GM19372 (cell line): ENCODE measurements around the gene CTNNA3.

Experiments used
- ATAC-seq: cut with Tn5 transposase; IDR thresholded peaks from one replicate; pipeline ENCODE4 v1.9.1; 2021; ENCODE audit warnings: mild to moderate bottlenecking, low read depth, moderate library complexity; ENCODE audit not compliant: unreplicated experiment

Gene CTNNA3

DNA sequence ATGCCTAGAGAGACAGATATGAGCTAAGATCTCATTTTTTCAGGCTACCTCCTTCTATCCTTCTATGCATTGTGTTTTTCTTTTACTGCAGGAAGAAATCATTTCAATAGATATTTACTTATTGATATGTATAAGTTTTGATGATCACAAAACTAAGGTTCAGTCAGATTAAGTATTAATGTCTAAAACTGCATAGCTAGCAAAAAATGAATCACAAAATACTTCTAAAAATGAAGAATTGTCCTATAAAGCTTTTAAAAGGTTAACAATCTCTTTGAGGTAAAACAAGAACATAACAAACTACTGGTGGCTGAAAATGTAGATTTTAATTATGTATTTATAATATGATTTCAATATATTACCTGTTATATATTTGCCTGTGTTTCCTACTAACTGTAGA lies 1403.1 kb downstream of the CTNNA3 start:
- ATAC-seq = no peak

DNA sequence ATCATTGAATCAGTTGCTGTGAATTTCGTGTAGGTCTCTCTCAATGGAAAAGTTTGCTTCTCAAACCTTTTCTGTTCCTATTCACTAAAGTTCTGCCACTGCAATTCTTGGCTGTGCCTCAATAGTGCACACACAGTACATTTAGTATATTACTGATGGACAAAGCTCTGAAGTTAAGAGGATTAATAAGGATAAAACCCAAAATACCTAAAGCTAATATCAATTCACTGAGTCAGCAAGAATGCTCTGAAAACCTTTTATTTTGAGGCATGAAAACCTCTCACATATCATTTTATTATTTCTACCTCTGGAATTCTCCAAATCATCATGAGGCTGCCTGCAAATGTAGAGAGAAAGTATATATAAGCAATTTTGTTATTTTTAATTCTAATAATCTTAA lies 1403.5 kb downstream of the CTNNA3 start:
- no peak for ATAC-seq

DNA sequence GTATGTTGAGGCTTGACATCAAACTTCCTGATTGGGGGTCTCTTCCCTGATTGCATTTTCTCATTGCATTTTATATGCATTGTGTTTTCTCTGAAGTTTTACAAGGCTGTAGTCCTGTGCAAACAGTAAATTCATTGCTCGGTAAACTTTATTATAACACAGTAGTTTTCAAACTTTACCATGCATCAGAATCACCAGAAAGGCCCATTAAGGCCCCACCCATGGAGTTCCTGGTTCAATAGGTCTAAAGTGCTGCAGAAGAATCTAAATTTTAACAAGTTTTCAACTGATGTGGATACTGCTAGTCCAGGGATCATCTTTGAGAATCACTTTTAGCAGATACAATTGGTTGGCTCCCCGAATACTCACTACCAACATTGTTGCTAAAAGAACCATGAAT lies 1404.9 kb downstream of the CTNNA3 start:
- no peak for ATAC-seq

DNA sequence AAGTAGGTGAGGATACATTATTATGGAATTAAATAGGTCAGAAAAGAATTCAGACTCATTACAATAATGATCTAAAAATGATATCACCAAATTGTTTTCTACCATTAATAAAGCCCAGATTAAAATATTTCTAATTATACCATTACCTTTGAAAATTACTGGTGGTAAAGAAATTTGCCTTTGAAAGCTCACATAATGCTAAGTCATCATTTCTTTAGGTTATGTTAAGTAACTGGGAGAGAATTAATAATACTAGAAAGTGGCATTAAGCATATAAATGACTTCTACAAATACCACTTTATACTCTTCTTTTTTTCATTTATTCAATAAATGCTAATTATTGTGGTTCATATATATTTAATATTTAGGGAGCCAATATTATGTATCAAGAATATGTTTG lies 1411.4 kb downstream of the CTNNA3 start:
- ATAC-seq = no peak

DNA sequence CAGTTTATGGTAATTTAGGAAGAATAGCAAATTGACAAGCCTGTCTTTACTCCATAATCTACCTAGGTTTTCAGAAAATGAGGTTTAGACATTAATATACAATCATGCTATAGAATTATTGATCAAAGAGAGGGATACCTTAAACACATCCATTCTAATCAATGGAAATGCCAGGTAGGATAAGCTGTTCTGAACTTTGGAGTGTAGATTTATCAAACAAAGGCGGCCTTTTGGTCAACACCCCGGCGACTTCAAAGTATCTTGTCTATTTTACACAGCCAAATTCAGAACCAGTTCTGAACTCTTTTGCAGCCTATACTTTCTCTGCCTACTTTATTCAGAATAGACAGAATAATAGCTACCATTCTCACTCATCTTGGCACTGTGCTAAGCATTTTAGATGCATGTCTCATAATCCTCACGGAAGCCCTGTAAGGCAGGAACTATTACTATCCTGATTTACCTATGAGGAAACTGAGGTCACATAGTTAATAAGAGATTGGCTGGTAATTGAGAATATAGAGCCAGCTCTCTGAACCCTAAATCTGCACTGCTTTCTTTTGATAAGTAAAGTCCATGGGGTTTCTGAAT lies 1412.0 kb downstream of the CTNNA3 start:
- ATAC-seq = no peak

DNA sequence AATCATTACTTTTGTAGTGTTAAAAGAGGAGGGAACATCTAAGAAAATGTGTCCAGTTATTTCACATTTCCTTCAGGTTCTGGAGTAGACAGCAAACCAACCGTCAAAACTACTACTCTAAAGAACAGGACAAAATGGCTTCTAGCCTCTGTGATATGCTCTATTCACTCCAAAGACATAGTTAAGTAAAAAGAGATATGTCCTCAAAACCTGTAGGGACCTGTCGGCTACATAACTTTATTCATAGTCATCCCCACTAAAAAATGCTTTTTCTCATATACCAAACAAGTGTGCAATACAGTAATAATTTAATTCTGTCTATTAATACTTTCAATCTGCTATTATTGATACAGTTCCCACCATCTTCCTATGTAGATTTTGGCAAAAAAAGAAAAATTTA lies 1412.9 kb downstream of the CTNNA3 start:
- ATAC-seq = no peak

DNA sequence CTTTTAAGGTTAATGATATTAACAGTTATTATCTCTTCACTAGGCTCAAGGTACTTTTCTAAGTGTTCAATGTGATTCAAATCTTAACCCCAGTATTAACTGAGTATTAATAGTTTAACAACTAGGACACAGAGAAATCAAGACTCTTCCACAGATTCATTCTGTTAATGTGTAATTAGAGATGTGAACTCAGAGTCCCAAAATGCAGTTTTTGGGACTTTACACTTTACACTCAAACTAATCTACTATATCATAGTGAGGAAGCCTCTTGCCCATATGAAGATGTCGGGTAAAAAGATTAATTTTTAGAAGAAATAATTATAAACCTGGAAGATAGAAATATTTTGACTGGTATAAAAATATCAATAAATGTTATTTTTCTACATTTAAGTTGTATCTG lies 1414.7 kb downstream of the CTNNA3 start:
- no peak for ATAC-seq

DNA sequence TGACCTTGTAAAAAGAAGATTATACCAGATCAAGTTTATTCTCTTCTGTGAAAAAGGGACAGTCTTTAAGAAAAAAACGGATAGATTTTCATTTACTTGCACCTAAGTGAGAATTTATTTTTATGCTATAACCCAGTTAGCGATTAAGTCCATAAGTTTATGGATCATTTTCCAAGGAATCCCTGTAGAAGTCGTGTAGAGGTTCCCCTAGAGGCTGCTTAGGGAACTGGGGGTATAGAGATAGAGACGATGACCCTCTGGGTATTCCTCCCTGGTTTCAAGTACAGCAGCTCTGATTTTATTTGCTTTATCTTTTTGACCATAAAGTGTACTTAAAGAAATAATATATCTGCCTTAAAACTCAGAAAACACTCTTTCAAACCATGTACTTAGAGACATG lies 1418.5 kb downstream of the CTNNA3 start:
- no peak for ATAC-seq

DNA sequence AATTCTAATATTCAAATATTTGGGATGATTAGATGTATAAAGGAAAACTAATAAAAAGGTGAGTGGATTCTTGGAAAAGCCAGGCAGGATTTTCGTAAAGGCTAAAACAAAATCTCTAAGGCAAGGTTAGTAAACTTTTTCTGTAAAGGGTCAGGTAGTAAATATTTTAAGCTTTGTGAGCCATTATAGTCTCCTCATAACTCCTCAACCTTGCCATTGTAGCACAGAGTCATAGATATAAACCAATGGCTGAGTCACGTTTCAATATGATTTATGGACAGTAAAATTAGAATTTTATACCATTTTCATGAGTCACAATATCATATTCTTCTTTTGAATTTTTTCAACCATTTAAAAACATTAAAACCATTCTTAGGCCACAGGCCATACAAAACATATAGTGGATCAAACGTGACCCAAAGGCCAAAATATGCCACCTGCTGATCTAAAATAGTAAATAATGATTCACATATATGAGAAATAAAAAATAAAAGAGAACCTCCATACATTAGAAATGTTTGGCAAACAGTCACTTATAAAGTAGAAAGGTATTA lies 1422.0 kb downstream of the CTNNA3 start:
- ATAC-seq = no peak

DNA sequence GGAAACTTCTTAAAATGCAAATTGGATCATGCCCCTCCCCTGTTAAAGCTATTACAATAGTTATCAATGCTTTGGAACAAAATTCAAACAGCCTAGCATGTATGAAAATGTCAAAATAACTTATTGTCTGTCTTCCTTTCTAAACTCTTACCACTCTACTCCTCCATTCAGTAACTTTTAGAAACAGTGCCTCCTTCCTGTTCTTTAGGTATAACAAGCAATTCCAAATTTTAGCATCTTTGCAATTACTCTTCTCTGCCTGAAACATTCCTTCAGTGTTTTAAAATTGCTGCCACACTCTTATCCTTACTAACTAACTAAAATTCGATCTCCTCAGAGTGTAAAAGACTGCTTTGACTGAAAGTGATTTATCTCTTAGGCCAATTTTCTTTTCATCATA lies 1430.6 kb downstream of the CTNNA3 start:
- no peak for ATAC-seq

DNA sequence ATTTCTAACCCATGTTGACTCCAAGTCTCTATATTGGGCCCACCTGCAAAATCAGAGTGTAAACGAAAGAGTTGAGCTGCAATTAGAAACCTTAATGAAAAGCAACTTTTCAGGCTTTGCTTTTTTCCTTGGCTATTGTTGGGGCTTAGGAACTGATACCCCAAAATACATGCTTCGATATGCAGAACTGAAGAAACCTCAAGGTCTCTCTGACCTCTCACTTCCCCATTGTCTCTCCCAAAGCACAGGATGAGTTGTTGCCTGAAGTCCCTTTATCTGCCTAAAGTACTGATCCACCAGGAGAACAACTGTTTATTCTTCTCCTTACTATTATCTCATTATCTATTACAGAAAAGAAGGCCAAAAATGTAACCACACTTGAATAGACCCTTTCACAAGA lies 1436.2 kb downstream of the CTNNA3 start:
- no peak for ATAC-seq

DNA sequence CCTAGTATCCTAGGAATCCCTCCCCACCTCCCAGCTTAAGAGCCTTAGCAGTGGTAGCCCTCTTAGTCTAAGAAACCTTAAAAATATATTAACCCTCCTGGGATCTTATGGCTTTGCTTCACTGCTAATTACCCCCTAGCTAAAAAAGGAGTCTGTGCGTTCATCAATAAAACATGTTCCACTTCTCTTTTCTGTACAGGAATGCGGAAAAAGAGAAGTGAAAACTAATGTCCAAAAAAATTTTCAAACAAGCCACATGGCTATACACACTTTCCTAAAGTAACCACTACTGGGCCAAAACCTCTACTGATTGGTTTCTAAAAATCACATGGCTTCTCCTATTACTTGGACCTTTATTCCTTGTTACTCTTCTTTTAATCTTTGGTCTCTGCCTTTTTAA lies 1437.3 kb downstream of the CTNNA3 start:
- ATAC-seq = no peak

DNA sequence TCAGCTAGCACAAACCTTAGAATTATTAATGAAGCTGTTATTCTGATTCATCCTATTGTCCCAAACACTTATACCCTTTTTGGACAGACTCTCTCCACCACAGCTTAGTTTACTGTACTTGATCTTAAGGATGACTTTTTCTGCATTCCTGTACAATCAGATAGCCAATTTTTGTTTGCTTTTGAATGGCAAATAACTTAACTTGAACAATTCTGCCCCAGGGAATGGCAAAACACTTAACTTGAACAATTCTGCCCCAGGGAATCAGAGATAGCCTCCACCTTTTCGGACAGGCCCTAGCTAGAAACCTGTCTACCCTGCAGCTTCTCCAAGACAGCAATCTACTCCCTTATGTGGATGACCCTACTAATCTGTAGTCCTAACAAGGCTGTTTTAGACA lies 1438.2 kb downstream of the CTNNA3 start:
- ATAC-seq = no peak

DNA sequence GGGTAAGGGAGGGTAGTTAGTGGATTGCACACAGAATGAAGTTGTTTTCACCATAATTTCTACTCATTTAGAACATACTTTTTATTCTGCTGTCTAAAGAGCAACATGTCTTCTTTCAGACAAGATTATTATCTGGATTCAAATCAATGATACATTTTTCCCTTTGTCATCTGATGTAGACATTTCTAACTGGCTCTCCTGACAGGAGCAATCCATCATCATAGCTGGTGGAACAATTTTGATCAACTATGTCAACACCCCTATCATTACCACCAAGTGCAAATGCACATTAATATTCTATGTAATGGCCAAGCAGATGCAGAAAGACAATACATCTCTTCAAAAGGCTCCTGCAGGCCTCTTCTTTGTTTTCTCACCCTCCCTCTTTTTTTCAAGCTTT lies 1443.0 kb downstream of the CTNNA3 start:
- ATAC-seq = no peak

DNA sequence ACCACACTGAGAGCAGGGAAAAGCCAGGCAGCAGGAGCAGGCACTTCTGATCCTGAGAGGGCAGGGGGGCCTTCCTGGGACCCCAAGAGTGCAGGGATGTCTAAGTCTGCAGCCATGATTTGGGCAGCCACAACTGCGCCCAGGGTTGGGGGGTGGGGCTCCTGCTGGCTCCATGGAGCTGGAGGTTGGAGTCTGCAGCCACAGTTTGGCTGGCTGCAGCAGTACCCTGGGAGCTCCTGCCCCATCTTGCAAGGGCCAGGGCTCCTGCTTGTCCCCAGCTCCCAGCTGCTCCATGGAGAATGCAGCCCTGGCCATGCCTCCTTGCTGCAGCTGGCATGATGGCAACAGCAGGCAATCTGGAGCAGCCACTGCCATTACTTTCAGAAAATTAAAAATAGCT lies 1449.8 kb downstream of the CTNNA3 start:
- no peak for ATAC-seq

DNA sequence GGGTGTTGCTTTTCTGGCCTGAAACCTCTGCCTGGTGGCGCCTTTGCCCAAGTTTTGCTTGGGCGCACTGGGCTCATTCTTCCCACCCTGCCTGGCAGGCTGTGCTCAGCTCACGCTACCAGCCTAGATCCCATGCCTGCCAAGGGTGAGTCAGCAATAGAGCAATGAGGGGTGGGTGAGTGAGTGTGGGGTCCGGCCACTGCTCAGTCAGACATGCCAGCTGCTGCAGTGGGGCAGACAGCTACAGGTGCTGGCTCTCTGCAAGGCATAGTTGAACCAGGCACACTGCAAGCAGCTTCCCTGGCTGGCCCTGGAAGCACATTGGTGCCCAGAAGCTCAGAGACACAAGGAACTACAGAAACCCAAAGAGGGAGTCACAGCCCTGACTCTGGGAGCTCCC lies 1451.0 kb downstream of the CTNNA3 start:
- no peak for ATAC-seq

DNA sequence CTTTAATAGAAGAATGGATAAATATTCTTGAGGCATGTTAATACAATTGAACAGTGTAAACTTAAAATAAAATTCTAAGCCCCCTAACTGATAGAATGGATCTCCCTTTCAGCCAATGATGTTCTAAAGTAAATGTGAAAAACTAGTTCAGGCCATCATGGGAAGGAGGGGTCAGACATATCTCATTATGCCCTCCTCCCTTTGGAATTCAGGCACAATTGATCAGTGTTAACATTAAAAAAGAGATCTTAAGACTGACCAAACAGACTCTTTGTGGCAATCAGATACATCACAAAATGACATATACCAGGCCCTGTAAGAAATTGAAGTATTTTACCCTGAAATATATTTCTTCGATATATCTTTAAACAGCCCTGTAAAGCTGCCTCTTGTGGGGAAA lies 1453.1 kb downstream of the CTNNA3 start:
- no peak for ATAC-seq

DNA sequence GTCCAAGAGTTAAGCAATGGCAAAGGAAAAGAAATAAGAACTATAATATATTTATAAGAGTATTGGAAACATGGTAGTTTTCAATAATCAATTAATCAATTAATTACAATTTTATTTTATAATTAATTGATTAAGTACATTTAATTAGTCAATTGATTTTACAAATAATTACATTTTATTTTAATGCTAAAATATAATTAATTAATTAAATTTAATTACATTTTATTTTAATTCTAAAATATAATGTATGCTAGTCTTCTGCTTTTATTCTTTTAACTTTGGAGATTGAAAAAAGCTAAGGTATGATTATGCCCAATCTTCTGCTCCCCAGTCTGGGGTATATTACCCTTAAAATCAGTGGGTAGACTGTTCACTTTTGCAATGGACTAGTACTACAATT lies 1456.9 kb downstream of the CTNNA3 start:
- no peak for ATAC-seq

DNA sequence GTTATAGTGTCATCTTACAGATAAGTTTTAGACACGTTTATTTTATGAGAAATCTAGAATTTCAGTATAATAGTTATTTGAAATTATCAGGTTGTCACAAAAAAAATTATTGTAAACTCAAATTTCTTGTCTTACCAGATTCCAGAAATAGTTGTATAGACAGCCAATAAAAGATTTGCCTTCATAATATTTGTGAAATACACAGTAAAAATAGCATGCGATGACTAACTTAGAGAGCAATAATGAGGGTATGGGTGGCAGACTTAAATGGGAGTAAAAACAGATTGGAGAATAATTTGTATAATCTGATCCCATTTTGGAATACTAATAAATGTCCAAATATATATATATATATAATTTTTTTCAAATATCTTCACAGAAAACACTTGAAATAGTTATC lies 1457.7 kb downstream of the CTNNA3 start:
- ATAC-seq = no peak

DNA sequence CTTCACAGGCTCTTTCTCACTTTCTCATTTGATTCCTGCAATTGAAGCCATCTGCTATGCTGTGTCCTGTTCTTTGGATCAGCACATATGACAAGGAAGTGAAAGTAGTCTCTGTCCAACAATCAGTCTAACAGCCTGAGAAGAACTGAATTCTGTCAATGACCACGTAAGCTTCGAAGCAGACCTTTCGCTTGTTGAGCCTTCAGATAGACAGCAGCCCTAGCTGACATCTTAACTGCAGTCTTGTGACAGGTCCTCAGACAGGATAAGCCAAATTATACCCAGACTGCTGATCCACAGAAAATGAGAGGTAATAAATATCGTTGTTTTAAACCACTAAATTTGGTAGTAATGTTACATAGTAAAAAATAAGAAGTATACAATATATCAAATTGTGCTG lies 1461.1 kb downstream of the CTNNA3 start:
- no peak for ATAC-seq

DNA sequence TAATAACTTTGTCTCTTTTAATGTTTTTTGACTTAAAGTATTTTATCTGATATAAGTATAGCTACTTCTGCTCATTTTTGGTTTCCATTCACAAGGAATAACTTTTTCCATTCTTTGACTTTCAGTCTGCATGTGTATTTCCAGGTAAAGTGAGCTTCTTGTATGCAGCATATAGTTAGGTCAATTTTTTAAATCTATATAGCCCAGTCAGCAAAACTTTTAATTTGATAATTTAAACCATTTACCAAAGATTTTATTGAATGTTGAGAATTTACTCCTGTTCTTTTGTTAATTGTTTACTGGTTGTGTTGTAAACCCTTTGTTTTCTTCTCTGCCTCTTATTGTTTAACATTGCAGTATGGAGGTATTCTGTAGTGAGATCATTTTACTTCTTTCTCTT lies 1467.1 kb downstream of the CTNNA3 start:
- ATAC-seq = no peak

DNA sequence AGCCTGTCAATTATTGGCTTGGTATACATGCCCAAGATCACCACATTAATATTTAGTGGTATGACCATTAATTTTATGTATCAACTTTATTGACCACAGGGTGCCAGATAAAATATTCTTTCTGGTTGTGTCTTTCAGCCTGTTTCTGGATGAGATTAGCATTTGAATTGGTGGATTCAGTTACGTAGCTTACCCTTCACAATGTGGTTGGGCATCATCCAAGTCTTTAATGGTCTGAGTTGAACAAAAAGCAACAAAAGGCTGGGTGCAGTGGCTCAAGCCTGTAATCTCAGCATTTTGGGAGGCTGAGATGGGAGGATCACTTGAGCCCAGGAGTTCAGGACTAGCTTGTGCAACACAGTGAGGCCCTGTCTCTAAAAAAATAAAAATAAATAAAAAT lies 1472.3 kb downstream of the CTNNA3 start:
- ATAC-seq = no peak

DNA sequence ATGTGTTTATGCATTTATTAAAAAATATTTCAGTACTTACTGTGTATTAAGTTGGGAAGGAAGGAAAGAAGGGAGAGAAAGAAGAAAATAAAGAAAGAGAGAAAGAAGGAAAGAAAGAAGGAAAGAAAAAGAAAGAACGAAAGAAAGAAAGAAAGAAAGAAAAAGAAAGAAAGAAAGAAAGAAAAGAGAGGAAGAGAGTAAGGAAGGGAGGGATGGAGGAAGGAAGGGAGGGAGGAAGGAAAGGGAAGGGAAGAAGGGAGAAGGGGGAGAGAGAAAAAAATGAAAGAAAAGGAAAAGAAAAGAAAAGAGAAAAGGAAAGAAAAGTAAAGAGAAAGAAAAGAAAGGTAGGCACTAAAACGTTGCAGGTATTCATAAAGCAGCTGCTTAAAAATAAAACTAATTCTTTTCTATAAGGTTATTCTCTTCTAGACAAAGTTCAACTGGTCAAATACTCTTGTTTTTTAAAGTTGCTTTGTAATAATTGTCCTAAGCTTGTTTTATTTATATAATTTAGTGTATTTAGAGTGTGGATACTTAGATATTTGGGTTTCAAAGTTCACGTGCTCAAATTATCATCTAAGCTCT lies 1473.4 kb downstream of the CTNNA3 start:
- no peak for ATAC-seq
